Fibroblast of lung (primary cell): Measurements from ENCODE around the gene CHD8. TPM values are rescaled to one million over a fixed set of nuclear protein-coding genes. Genes with fewer than 3 reads are reported as not detected.

Source experiments
- DNase-seq, 2 donors: peaks; one replicate each; pipeline versions ENCODE4 v3.0.0 to v3.0.0-alpha.2; 2010; ENCODE audit warnings: low read depth in 2 of 2
- H2AFZ ChIP-seq: 2 replicates; pipeline ENCODE4 v1.5.1; 2012; ENCODE audit warnings: low read length, control low read depth, inconsistent platforms
- H3K27ac ChIP-seq: 2 replicates; pipeline ENCODE4 v1.5.1; 2011; ENCODE audit warnings: low read length, control low read depth; ENCODE audit not compliant: insufficient read depth
- H3K27me3 ChIP-seq: 2 replicates; pipeline ENCODE4 v1.5.1; 2011; ENCODE audit warnings: mild to moderate bottlenecking, low read length; ENCODE audit not compliant: control insufficient read depth, insufficient read depth
- H3K36me3 ChIP-seq: 2 replicates; pipeline ENCODE4 v1.5.1; 2011; ENCODE audit warnings: low read length; ENCODE audit not compliant: control insufficient read depth, insufficient read depth
- H3K4me1 ChIP-seq: 2 replicates; pipeline ENCODE4 v1.5.1; 2011; ENCODE audit warnings: low read length; ENCODE audit not compliant: control insufficient read depth, insufficient read depth; ENCODE audit errors: extremely low read depth
- H3K4me2 ChIP-seq: 2 replicates; pipeline ENCODE4 v1.5.1; 2011; ENCODE audit warnings: low read length, control low read depth; ENCODE audit not compliant: insufficient read depth; ENCODE audit errors: extremely low read depth
- H3K4me3 ChIP-seq, 4 experiments: fragments of 200-600 bp in 1 of 4; sonication (generic) in 1 of 4; replicated peaks in 1 of 4; 2 replicates each; pipeline ENCODE4 v1.5.1; 2011 to 2016; ENCODE audit warnings: low read length in 4 of 4, low read depth in 3 of 4, mild to moderate bottlenecking in 3 of 4, control low read depth in 2 of 4, inconsistent platforms in 1 of 4, mixed read lengths in 1 of 4; ENCODE audit not compliant: insufficient read depth in 1 of 4; ENCODE audit errors: control extremely low read depth in 1 of 4
- H3K79me2 ChIP-seq: 2 replicates; pipeline ENCODE4 v1.5.1; 2012; ENCODE audit warnings: mild to moderate bottlenecking, low read length, inconsistent platforms; ENCODE audit not compliant: control insufficient read depth, insufficient read depth
- H3K9ac ChIP-seq: 2 replicates; pipeline ENCODE4 v1.5.1; 2011; ENCODE audit warnings: mild to moderate bottlenecking, low read length, control low read depth; ENCODE audit not compliant: insufficient read depth
- H3K9me3 ChIP-seq: 2 replicates; pipeline ENCODE4 v1.5.1; 2012; ENCODE audit warnings: low read depth, low read length; ENCODE audit not compliant: control insufficient read depth, insufficient read depth
- H4K20me1 ChIP-seq: 2 replicates; pipeline ENCODE4 v1.5.1; 2011; ENCODE audit warnings: low read length; ENCODE audit not compliant: control insufficient read depth, insufficient read depth; ENCODE audit errors: extremely low read depth
- CTCF ChIP-seq, 2 donors: IDR thresholded peaks in 1 of 2; conservative IDR thresholded peaks in 1 of 2; 1 replicate in 1 of 2; 2 replicates in 1 of 2; pipeline ENCODE4 v1.5.1; 2011 to 2012; ENCODE audit warnings: low read length in 2 of 2, control low read depth in 1 of 2, inconsistent platforms in 1 of 2, low read depth in 1 of 2, mild to moderate bottlenecking in 1 of 2
- EZH2 ChIP-seq: IDR thresholded peaks from 2 replicates; pipeline ENCODE4 v1.5.1; 2012; ENCODE audit warnings: low read length, control low read depth, mild to moderate bottlenecking; ENCODE audit errors: missing control alignments
- polyA plus RNA-seq, 2 donors: library from polyadenylated mRNA; depleted of rRNA in 1 of 2; stranded (reverse) in 1 of 2; unstranded in 1 of 2; fragments of >200 nt; gene quantifications; 2 replicates each; pipeline ENCODE4 v1.2.1, GENCODE V29; 2011 to 2012; ENCODE audit warnings: missing spikeins in 1 of 2
- total RNA-seq: library from RNA; depleted of rRNA; stranded (reverse); fragments of >200 nt; gene quantifications from 2 replicates; pipeline ENCODE4 v1.2.1, GENCODE V29; 2014

Gene CHD8
- total and polyA plus RNA-seq, 2 donors (not counting 1 experiment from before 2014, with no cell fraction given), result 11.1 to 56.3 TPM

GRCh38 chr14:21343035-21343794 is 112.7 kb downstream of the CHD8 start:
- no peaks in the 10 kb centered on the region for H3K79me2 ChIP-seq
- H3K4me3 ChIP-seq, result no peak overlapping the region
- no peak overlapping the region for H3K27ac ChIP-seq
- H3K36me3 ChIP-seq, result no peaks in the 10 kb centered on the region
- DNase-seq, result no peak
- H2AFZ ChIP-seq, result no peak overlapping the region
- TF ChIP-seq EZH2, result no peak
- TF ChIP-seq CTCF (conservative IDR thresholded peaks at IDR 0.05 in 1 of 2, IDR thresholded peaks at IDR 0.05 in 1 of 2; ENCODE audit: low read depth in 1 of 2, low read length in 2 of 2), result no peak
- H4K20me1 ChIP-seq, result no peaks in the 10 kb centered on the region
- H3K27me3 ChIP-seq, result no peaks in the 10 kb centered on the region
- H3K4me2 ChIP-seq, result no peak overlapping the region
- H3K4me1 ChIP-seq, result no peaks in the 10 kb centered on the region
- H3K9ac ChIP-seq, result no peak overlapping the region
- H3K9me3 ChIP-seq, result no peaks in the 10 kb centered on the region

Other genes with a start within 250 kb of the CHD8 start
- gene HNRNPC, start 186.7 kb downstream of the CHD8 start, total RNA-seq, result 671 and 885 TPM in 2 replicates
- 543 and 766 TPM in 2 replicates for gene HNRNPC, start 186.7 kb downstream of the CHD8 start, polyA plus RNA-seq
- under 0.01 TPM in 1 of 2 replicates, not detected in the other for gene RPGRIP1, start 176.0 kb downstream of the CHD8 start, total RNA-seq
- 0.32 TPM in 1 of 2 replicates, not detected in the other for gene RPGRIP1, start 176.0 kb downstream of the CHD8 start, polyA plus RNA-seq
- gene SUPT16H, start 72.1 kb downstream of the CHD8 start, total RNA-seq, result 66.1 and 69.6 TPM in 2 replicates
- 58.7 and 83.2 TPM in 2 replicates for gene SUPT16H, start 72.1 kb downstream of the CHD8 start, polyA plus RNA-seq
- gene RAB2B, start 20.8 kb upstream of the CHD8 start, total RNA-seq, result 22.3 and 31.7 TPM in 2 replicates
- gene RAB2B, start 20.8 kb upstream of the CHD8 start, polyA plus RNA-seq, result 17.6 and 27.8 TPM in 2 replicates
- gene TOX4, start 21.1 kb upstream of the CHD8 start, total RNA-seq, result 19.8 and 30.6 TPM in 2 replicates
- gene TOX4, start 21.1 kb upstream of the CHD8 start, polyA plus RNA-seq, result 86.1 and 92.5 TPM in 2 replicates
- gene METTL3, start 55.2 kb upstream of the CHD8 start, total RNA-seq, result 54.4 and 59.9 TPM in 2 replicates
- gene METTL3, start 55.2 kb upstream of the CHD8 start, polyA plus RNA-seq, result 39.2 and 44.0 TPM in 2 replicates
- 3.1 and 3.5 TPM in 2 replicates for gene SALL2, start 70.2 kb upstream of the CHD8 start, total RNA-seq
- gene SALL2, start 70.2 kb upstream of the CHD8 start, polyA plus RNA-seq, result 3.9 and 6.1 TPM in 2 replicates
- not detected in 2 replicates for gene OR10G3, start 124.0 kb upstream of the CHD8 start, total RNA-seq
- gene OR10G3, start 124.0 kb upstream of the CHD8 start, polyA plus RNA-seq, result not detected in 2 replicates
- not detected in 2 replicates for gene OR10G2, start 178.8 kb upstream of the CHD8 start, total RNA-seq
- gene OR10G2, start 178.8 kb upstream of the CHD8 start, polyA plus RNA-seq, result not detected in 2 replicates
- gene OR4E2, start 197.7 kb upstream of the CHD8 start, total RNA-seq, result not detected in 2 replicates
- not detected in 2 replicates for gene OR4E2, start 197.7 kb upstream of the CHD8 start, polyA plus RNA-seq
- gene OR4E1, start 217.7 kb upstream of the CHD8 start, total RNA-seq, result not detected in 2 replicates
- gene OR4E1, start 217.7 kb upstream of the CHD8 start, polyA plus RNA-seq, result not detected in 2 replicates